Measurements from ENCODE around the gene CEP250. TPM values are rescaled to one million over a fixed set of nuclear protein-coding genes. Genes with fewer than 3 reads are reported as not detected.
"Not testable (repeated sequence)": the region's sequence is repeated elsewhere in the genome, so short reads cannot be mapped to it uniquely, and the experiment has no call there.

CEP250 gene
- total RNA-seq, 1 donor from 2014 or later = 39.1 TPM

DNA sequence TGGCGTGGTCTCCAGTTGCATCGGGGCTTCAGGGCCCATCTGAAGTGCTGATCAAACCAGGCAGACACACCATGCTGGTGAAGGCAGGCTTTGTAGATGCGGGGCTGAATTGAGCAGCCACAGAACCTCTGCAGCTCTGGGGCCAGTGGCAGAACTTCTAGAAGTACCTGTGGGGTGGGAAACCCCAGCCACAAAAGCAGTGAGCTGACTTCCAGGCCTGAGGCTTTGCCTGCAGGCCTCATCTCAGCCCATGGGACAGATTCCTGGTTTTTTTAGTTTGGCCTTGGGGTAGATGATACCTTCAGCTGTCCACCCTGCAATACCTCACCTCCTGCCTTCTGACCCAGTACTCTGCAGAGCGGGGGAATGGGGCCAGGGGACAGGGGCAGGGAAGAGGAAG lies 59.9 kb downstream of the CEP250 start:
- no peak for DNase-seq (ENCODE audit: low spot score)
- intact Hi-C loops (cut with DNase I) = no loop called here
- no peak for ATAC-seq

DNA sequence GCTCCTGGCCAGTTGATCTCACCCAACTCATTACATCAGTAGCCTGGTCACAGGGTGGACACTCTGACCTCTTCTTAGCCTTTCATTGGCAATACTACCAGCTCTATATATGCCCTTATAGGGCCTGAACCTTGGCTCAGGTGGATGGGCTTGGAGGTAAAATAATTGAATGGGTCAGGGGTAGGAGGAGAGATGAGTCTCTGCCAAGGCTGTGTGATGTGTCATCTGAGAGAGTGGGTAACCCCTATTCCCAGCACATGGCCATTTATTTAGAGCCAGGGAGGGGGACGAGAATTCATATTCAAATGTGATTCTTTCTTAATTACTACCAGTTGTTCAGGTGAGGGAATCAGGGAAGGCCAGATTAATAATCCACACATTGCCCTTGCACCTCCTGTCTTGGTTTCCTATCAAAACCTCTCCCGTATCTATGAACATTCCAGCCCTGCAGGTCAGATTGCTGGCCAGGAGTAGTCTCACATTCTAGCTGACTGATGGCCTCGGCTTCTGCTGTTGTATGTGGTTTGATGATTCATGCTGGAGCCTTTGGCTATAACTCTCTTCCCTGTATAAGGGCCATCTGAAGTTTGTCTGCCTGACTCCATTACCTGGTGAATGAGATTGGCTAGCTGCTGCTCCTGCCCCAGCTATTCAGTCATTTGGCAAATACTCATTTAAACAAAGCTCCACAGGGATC lies 60.7 kb downstream of the CEP250 start:
- no peak for ATAC-seq
- intact Hi-C loops (cut with DNase I) = no loop called here
- DNase-seq (ENCODE audit: low spot score) = no peak

DNA sequence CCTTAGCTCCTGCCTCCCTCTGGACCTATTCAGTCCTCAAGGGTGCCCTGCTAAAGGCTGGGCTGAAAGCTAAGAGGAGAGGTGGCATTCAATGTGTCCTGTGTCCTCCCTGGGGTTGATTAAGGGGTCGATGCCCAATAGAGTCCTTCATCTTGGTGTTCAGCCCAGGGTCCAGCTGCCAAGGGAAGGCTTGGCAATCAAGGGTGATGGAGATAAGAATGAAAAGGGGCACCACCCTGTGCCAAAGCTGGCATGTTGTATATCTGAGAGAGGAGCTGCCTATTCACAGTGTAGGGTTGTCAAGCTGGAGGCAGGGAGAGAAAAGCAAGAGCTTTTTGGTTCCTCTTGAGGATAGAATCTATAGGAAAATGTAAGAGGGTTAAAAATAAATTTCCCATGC lies 61.7 kb downstream of the CEP250 start:
- intact Hi-C loops (cut with DNase I) = no loop called here
- DNase-seq (ENCODE audit: low spot score) = no peak
- ATAC-seq = no peak

DNA sequence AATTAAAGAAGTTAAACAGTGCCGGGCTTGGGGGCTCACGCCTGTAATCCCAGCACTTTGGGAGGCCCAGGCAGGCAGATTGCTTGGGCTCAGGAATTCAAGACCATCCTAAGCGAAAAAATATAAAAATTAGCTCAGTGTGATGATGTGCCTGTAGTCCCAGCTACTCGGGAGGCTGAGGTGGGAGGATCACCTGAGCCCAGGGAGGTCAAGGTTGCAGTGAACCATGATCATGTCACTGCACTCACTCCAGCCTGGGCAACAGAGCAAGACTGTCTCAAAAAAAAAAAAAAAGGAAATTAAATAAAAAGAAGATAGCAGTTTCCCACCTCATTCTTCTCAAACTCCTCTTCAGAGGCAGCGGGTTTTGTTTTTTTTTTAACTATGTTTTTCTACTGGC lies 62.4 kb downstream of the CEP250 start:
- DNase-seq (ENCODE audit: low spot score); ATAC-seq; intact Hi-C loops (cut with DNase I): not testable (repeated sequence)

DNA sequence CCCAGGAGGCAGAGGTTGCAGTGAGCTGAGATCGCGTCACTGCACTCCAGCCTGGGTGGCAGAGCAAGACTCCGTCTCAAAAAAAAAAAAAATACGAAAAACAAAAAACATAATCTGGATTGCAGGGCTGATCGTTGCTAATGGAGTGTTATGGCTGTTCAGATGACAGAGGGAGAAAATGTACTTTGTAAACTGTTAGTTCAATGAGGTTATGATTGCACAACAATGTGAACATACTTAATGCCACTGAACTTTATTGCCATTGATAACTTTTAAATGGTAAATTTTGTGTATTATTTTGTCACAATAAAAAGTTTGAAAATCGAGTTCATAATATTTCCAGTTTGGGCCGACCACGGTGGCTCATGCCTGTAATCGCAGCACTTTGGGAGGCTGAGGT lies 63.6 kb downstream of the CEP250 start:
- intact Hi-C loops (cut with DNase I) = no loop called here
- ATAC-seq (no peak), DNase-seq (ENCODE audit: low spot score) (no peak)

DNA sequence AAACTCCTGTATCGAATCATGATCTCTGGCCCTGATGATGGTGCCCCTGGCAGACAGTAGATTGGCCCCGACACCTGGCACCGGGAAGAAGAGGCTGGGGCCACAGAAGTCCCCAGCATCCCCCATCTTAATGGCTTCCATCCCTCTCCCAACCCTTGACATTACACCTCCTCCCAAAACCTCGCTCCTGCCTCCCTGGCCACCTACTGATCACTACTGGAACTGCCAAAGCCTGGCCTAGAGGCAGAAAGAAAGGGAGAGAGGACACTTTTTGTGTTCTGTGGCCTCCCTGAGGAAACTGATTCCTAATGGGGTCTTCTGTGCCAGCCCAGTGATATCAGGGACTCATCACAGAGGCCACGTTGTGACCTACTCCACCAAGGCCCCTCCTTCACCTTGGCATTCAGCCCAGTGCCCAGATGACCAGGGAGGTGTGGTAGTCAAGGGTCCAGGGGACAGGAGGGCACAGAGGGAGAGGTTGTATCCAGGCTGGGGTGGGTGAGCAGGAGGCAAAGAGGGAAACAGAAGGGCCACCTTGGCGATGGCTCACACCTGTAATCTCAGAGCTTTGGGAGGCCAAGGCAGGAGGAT lies 68.0 kb downstream of the CEP250 start:
- ATAC-seq = no peak
- no peak for DNase-seq (ENCODE audit: low spot score)
- intact Hi-C loops (cut with DNase I) = no loop called here

DNA sequence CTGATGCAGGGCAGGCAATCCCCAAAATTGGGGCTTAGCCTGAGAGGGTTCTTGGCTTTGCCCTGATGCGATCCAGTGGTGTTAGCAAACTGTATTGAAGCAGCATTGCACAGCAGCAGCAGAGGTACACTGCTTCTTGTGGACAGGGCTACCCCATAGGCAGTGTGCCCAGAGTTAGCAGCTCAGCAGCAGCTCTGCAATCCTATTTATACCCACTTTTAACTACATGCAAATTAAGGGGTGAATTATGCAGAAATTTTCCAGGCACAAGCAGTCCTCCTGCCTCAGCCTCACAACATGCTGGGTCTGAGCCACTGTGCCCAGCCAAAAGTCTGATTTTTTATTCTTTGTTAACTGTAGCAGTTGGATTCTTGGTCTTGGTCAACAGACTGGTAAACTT lies 70.2 kb downstream of the CEP250 start:
- no peak for ATAC-seq
- intact Hi-C loops (cut with DNase I) = no loop called here
- no peak for DNase-seq (ENCODE audit: low spot score)

DNA sequence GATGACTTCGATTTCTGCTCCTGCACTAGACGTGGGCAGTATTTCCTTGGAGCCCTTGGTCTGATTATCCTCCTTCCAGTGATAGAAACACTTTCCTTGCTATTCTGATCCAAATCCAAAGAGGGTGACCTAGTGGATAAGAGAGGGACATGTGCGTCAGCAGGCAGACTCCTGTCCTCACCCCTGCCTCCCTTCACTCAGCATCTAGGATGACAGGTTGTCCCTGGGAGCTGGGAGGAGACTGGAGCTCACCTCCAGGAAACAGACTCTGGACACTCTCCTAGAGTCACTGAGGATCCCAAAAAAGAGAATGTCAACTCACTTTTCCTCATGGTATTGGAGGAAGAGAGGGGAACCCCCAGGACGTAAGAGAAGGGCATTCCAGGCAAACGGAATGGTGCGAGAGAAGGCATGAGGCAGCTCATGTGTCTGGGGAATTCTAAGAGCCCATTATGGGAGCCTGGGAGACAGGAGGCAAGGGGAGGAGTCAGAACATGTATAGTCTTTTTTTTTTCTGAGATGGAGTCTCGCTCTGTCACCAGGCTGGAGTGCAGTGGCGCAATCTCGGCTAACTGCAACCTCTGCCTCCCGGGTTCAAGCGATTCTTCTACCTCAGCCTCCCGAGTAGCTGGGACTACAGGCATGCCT lies 71.8 kb downstream of the CEP250 start:
- ATAC-seq (no peak), DNase-seq (ENCODE audit: low spot score) (no peak)
- intact Hi-C loops (cut with DNase I) = no loop called here

DNA sequence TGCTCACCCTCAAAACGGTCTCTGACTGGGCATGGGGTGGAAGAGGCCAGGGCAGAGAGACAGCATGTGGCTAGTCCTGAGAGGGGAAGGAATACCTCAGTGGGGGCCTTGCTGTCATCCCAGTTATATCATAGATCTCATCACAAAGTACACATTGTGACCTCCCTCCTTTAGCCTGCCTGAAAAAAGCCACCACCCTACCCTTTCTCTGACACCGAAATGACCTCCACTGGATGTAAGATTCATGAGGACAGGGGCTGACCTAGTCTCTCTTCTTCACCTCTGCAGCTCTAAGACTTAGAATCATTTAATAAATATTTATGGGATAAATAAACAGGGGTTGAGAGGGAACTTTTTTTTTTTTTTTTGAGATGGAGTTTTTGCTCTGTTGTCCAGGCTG lies 74.2 kb downstream of the CEP250 start, which contains the start of gene C20orf173:
TSS of gene C20orf173 (minus strand) at position 101 of the 400 bp plus-strand sequence. CDS start 279 bp downstream, outside the sequence.
- intact Hi-C loops (cut with DNase I) = no loop called here
- ATAC-seq (no peak), DNase-seq (ENCODE audit: low spot score) (no peak)

DNA sequence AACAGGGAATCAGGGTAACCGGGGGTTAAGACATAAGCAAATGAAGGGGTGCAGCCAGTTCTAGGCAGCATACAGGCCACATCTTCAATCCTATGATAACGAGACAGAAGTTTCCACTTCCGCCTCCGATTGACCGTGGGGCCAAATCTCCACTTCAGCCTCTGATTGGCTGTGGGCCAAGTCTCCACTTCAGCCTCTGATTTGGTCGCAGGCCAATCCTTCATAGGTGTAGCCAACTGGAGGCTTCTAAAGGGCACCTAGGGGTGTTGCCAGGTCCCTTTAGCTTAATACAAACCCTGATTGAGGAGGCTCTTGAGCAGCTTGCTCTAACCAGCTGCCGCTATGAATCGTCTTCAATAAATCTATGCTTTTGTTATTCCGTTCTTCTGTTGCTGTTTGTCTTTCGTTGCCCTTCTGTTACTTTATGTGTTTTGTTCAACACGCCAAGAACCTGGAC lies 84.4 kb downstream of the CEP250 start:
- DNase-seq (ENCODE audit: low spot score) (no peak), ATAC-seq (no peak)
- intact Hi-C loops (cut with DNase I) = no loop called here

DNA sequence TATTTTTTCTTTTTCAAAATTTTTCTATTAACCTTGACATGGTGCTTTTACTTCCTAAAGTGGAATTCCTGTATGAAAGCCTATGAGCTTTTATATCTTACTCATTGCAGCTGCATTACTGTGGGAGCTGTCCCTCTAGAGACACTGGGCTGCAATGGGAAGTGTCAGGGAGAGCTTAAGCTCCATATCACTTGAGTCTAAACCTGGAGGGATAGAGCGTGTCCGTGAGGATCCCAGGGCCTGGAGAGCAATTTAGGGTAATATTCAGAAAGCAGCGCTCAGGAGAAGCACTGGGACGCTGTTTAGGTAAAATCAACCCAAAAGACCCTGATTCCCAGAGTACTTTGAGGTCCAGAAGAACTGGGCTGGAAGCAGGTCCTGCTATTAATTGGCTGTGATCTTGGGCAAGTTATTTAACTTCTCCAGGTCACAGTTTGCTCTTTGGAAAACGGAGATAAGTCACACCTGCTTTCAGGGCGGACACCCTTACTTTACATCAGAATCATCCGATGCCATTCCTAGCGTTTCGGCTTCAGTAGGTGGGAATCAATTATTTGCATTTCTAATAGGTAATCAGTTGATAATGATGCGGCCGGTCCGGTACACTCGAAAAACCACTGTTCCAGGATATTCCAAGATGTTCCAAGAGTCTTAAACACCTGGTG lies 85.9 kb downstream of the CEP250 start:
- DNase-seq (ENCODE audit: low spot score) (no peak), ATAC-seq (no peak)
- intact Hi-C loops (cut with DNase I) = no loop called here

DNA sequence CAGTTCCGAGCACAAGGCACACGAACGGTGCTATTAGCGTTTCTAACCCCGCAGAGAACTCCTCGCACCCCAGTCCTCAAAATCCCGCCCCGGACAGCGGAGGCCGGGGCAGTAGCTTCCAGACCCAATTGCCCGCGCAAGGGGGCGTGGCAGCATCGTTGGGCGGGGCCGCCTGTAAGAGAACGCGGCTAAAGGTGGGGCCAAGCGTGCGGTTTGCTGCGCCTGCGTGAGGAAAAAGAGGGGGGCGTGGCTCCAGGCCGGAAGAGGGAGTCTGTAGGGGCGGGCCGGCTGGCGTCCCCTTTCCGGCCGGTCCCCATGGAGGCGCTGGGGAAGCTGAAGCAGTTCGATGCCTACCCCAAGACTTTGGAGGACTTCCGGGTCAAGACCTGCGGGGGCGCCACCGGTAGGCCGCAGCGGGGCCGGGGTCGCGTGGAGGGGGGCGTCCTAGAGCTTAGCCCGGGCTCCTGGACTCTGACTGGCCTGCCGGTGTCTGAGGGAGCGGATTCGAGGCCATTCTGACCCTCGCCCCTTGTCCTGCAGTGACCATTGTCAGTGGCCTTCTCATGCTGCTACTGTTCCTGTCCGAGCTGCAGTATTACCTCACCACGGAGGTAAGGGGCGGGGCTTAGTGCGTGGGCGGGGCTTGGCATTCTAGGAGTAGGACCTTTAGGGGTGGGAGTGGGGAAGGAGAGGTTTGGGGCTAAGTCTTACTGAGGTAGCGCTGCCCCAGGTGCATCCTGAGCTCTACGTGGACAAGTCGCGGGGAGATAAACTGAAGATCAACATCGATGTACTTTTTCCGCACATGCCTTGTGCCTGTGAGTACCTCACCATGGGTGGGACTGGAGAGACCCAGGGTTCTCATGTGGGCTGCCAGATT lies 86.6 kb downstream of the CEP250 start, which contains the start of gene ERGIC3:
TSS of gene ERGIC3 (plus strand) at position 296 of the 880 bp plus-strand sequence. CDS start at position 316, 20 bp downstream.
- intact Hi-C loops (cut with DNase I) = no loop called here
- peak; percentile 99 for DNase-seq (ENCODE audit: low spot score)
- ATAC-seq = peak; percentile 100

DNA sequence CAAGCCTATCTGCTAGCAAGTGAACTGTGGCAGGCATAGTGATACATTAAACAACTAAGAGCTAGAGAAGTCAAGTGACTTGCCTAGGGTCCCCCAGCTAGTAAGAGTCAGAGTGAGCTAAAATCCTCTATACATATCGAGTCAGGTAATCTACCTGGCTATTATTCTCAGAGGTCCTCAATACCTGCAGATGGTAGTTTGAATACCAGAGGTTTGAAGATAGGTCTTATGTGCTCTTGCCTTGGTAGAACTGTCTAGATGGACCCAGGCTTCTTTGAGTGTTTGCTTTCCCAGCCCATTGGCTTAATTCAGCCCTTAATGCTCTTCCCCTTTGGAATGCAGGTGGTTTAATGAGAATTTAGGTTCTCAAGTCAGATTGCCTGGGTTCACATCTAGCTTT lies 87.6 kb downstream of the CEP250 start:
- ATAC-seq (no peak), DNase-seq (ENCODE audit: low spot score) (no peak)
- intact Hi-C loops (cut with DNase I) = no loop called here

DNA sequence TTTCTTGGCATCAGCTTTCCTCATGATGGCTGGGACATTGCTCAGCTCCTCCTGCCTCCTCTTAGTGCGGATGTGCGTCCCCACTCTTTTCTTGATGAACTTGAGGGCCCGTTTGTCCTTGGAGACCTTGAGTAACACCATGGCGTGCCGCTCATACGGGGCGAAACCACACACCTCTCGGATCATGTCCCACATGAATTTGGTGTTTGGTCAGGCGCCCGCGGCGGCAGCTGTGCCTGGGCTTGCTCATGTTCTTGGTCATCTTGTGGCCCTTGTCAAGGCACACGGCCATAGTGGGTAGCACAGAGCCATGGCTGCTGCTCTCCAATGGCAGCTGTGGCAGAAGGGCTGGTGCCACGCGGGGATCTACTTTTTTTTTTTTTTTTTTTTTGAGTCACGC lies 89.0 kb downstream of the CEP250 start:
- no peak for ATAC-seq
- intact Hi-C loops (cut with DNase I) = no loop called here

DNA sequence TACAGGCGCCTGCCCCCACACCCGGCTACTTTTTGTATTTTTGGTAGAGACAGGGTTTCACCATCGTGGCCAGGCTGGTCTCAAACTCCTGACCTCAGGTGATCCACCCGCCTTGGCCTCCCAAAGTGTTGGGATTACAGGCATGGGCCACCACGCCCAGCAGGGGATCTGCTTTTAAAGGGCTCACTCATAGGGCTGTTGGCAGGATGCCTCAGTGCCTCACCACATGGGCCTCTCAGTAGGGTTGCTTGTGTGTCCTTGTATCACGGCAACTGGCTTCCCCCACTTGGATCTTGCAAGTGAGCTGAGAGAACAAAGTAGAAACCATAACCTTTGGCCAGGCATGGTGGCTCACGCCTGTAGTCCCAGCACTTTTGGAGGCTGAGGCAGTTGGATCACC lies 89.5 kb downstream of the CEP250 start:
- ATAC-seq; DNase-seq (ENCODE audit: low spot score); intact Hi-C loops (cut with DNase I): not testable (repeated sequence)

More for the DNA sequence above, 89.0 kb downstream of the CEP250 start:
- DNase-seq (ENCODE audit: low spot score) = no peak

DNA sequence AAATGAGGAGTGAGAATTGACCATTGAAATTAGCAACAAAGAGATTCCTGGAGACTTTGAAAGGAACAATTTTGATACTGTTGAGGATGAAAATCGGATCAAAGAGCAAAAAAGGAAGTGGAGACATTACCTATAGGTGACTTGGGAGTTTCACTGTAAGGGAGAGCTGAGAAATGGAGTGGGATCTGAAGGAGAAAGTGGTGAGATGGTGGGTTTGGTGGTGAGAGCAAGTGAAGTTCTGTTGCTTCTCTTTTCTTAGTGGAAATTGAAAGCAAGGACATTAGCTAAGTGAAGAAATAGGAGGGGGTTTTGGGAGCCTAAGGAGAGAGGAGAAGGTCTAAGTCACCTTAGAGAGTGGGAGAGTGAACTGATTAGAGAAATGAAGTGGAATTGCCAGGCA lies 90.7 kb downstream of the CEP250 start:
- ATAC-seq = no peak
- intact Hi-C loops (cut with DNase I) = no loop called here
- no peak for DNase-seq (ENCODE audit: low spot score)

DNA sequence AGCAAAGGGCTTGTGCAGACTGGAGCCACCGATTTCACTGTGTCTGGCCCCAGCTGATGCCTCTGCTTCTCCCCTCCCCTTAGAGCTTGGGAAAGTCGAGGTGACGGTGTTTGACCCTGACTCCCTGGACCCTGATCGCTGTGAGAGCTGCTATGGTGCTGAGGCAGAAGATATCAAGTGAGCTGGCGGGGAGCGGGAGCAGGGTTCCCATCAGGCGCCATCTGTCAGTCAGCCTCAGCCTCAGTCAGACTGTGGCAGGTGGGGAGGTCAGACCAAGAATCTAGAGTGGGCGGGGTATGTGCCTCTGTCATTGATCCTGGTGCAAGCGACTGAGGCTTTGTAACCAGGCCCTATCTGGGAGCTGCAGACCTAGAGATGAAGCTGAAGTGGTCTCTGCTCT lies 91.9 kb downstream of the CEP250 start:
- ATAC-seq (no peak), DNase-seq (ENCODE audit: low spot score) (no peak)
- intact Hi-C loops (cut with DNase I) = no loop called here

DNA sequence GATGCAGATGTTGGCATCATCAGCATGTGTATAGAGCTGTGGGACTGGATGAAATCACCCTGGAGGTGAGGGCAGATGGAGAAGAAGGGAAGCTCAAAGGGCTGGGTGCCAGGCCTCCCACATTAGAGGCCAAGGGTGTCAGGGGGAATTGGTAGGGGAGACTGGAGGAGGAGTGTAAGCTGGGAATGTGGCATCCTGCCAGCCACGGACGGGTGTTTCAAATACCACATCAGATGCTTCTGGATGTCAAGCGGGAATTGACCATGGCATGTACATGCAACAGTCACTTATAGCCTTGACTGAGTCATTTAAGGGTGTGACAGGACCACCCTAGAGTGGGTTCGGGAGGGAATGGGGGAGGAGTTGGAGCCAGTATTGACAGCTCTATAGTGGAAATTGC lies 96.1 kb downstream of the CEP250 start:
- DNase-seq (ENCODE audit: low spot score) = no peak
- intact Hi-C loops (cut with DNase I) = no loop called here
- ATAC-seq = no peak

DNA sequence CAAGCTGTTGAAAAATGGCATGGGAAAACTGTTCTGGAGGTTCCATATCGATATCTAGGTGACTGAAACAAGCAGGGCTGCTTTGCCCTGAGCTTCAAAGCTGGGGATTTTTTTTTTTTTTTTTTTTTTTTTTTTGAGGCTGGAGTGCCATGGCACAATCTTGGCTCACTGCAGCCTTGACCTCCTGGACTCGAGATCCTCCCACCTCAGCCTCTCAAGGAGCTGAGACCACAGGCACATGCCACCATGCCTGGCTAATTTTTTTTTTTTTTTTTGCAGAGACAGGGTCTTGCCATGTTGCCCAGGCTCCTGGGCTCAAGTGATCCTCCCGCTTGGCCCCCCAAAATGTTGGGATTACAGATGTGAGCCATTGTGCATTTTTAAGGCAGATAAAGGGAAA lies 97.5 kb downstream of the CEP250 start:
- ATAC-seq (no peak), DNase-seq (ENCODE audit: low spot score) (no peak)
- intact Hi-C loops (cut with DNase I) = no loop called here

Data from sciatic nerve (tissue), 2 donors.